GOT3 (cell line): ENCODE results near the gene DIRAS2.

Experiments used
- DNase-seq: peaks from one replicate; lab custom pipeline; 2025; ENCODE audit warnings: mixed read lengths; lab: John Stamatoyannopoulos, UW

The DIRAS2 gene

DNA sequence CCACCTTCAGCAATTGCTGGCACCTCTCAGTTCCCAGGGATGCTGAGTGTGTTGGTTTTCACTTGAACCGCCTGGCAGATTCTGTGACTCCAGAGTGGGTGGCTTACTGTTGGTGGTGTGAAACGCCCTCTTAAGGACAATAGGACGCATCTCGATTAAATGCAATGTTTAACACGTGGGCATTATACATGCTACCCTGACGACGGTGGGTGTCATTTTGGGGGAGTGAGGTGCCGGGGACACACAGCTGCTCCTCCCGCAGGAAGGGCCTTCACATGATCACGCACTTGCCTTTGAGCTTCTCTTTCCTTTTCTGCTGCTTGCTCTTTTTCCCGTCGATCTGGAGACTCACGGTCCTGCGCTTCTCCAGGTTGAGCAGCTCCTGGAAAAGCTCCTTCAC lies 29.7 kb downstream of the DIRAS2 start:
- DNase-seq = no peak

DNA sequence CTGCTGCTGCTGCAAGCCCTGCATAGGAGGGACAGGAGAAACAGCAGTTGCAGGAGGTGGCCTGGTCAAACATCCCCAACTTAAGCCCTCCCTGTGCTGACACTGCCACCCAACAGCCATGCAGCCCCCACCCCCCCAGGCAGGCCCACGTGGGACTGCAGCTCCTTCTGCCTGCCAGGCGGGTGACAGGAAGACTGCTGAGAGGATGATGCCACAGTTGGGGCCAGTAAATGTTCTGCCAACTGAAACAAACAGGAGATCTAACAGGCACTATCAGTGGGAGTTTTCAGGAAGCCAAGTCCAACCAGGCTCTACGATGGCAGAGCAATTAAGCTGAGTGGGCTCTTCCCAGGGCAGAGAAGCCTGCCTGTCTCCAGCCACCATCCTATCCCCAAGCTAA lies 31.1 kb downstream of the DIRAS2 start:
- no peak for DNase-seq

DNA sequence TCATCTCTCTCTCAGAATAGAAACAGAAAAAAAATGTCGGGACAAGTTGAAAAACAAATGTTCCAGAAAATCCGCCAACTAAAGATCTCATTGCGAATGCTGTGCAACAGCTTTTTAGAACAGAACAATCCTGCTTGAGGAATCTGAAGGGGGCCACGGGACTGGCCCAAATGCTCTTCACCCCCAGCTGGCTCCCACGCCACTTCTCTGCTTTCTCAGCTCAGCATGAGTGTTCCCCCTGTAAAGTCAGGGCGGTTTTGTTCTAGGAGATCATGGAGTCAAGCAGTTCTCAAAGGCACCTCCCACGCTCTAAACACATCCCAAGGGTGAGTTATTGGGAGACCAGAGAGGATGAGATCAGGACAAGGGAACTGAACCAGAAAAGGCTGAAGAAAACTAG lies 31.5 kb downstream of the DIRAS2 start:
- DNase-seq = no peak

DNA sequence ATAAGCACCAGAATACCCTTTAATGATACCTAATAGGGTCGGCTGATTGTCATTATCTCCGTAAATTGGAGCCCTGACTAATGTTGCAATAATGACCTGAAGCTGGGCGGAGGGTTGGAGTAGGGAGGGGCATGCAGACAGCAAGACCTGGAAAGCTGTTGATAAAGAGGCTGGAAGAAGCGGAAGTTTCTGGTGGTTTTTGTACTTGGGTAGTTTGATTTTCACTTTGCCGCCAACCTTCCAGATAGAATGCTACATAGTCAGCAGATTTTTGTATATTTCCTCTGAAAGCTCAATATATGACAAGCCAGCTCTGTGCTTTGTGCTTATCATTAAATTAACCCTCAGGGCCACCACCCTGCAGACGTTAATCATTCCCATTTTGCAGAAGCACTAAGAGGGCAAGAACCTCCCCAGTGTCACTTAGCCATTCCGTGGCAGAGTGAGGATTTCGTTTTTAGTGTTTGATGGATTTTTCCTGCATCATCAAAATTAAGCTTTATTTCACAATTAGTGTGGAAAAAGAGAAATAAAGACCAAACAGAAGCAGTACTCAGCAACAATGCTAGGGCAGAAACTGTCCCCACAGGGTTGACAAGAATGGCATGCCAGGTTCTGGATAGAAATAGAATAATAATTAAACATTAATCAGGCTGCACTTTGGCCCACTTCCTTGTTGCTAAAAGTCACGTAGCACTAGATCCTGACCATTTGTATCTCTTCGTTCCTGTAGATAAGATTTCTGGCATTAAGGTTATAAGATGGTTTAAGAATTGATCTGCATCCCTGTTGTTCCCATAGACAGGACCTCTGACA lies 34.7 kb downstream of the DIRAS2 start:
- no peak for DNase-seq

DNA sequence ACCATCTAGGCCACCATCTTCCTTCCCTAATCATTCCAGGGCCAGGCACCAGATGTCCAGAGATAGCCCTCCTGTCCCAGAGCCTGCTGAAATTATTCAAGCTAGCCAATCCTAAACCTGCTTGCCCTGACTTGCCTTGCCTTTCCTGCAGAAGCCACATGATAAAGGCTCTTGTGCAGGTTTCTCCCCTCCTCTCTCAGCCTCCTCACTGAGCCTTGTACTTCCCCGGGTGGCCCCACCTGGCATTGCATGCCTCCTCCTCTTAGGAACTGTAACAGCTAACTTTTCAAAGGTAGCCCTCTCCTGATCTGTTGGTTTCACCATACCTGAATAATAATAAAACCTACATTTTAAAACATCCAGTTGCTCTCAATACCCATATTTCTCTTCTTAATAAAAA lies 42.6 kb downstream of the DIRAS2 start:
- no peak for DNase-seq

- DNase-seq = no peak
Measured at GRCh38 chr9:90598191-90598590, 44.4 kb downstream of the DIRAS2 start.

DNA sequence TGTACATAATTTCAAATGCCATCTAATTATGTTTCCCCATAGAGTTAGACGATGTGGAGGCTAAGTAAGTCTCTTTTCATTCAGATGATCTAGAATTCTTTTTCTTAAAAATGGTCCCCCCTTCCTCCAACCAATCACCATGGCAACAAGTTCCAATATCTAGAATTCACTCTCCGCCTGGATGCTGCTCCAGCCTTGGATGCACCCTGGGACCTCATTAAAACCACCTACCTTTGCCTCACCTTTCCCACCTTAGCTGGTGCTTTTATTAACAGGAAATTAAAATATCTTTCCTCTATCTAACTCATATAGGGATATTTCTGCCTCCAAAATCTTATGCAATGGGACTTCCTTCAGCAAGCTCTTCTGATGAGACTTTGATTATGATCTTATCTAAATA lies 49.0 kb downstream of the DIRAS2 start:
- DNase-seq = no peak

- no peak for DNase-seq
Measured at GRCh38 chr9:90580576-90580975, 62.0 kb downstream of the DIRAS2 start.

DNA sequence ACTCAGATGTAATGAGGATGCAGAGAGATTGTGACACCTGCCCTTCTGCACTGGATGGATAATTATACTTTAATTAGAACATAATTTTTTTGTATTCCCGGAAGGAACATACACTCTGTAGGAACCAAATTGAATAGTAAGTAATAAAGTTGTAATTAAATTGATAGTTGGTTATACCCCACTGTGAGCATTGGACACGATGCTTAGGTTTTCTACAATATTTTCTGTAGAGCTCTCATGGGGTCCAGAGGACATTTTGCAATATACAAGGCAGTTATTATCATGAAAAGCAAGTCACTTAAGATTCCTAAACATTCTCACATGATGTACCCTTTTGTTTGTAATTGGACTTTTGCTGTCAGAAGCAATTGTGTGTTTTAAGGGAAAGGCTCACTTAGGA lies 63.4 kb downstream of the DIRAS2 start:
- DNase-seq = no peak

- no peak for DNase-seq
Measured at GRCh38 chr9:90578126-90578815, 64.4 kb downstream of the DIRAS2 start.

- no peak for DNase-seq
Measured at GRCh38 chr9:90569511-90569910, 73.1 kb downstream of the DIRAS2 start.

DNA sequence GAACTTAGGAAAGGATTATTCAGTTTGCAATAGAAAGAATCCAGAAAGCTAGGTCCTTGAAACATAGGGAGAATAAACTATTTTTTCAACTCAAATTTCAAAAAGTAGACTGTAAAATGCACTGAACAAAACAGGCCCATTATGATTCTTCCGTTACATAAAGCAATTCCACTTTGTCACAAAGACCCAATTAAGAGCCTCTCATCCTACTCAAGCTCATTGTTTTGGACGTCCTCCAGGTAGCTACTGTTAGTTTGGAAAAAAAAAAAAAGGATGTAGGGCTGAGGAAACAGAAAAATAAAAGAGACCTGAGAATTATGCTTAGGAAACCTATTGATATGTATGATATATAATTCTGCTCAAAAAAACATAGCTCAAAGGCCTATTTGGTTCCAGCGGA lies 74.0 kb downstream of the DIRAS2 start:
- no peak for DNase-seq

DNA sequence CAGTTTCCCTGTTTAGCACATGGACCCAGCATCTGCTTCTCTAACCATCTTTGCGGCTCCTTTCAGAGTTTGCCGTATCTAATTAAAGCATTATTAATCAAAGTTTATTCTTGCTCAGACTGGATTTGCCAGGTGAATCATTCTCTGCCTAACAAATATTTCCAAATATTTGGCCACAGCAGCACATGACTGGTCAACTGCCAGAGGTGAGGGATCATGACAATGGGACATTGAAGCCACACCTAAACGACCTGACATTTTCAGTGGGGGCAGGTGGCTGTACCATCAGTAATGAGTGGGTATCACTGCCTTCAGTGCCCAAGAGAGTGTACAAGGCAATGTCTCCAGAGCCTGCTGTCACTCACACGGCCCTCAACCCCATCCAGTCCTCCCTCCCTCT lies 80.4 kb downstream of the DIRAS2 start:
- DNase-seq = no peak
